ENCODE results near the gene EFNB1.

The EFNB1 gene

GRCh38 chrX:68844581-68844980 is 15.8 kb downstream of the EFNB1 start:
- no peak for DNase-seq

- DNase-seq = no peak
These were observed 17.7 kb downstream of the EFNB1 start for GRCh38 chrX:68846536-68846935.

- DNase-seq = no peak
These were observed 18.4 kb downstream of the EFNB1 start for GRCh38 chrX:68847172-68847571.

GRCh38 chrX:68848189-68848940 is 19.5 kb downstream of the EFNB1 start:
- DNase-seq = no peak

- DNase-seq = no peak
These were observed 22.3 kb downstream of the EFNB1 start for GRCh38 chrX:68851082-68851481.

GRCh38 chrX:68852046-68852445 is 23.2 kb downstream of the EFNB1 start:
- no peak for DNase-seq

GRCh38 chrX:68853665-68854251 is 24.9 kb downstream of the EFNB1 start:
- no peak for DNase-seq

GRCh38 chrX:68865300-68865699 is 36.5 kb downstream of the EFNB1 start:
- DNase-seq = no peak

GRCh38 chrX:68865926-68866325 is 37.1 kb downstream of the EFNB1 start:
- no peak for DNase-seq

GRCh38 chrX:68867458-68868112 is 38.8 kb downstream of the EFNB1 start:
- no peak for DNase-seq

GRCh38 chrX:68868316-68868715 is 39.5 kb downstream of the EFNB1 start:
- DNase-seq = no peak

GRCh38 chrX:68868902-68869800 is 40.3 kb downstream of the EFNB1 start:
- no peak for DNase-seq

- DNase-seq = no peak
These were observed 41.5 kb downstream of the EFNB1 start for GRCh38 chrX:68870357-68870756.

- no peak for DNase-seq
These were observed 43.4 kb downstream of the EFNB1 start for GRCh38 chrX:68872171-68872570.

GRCh38 chrX:68874076-68874475 is 45.3 kb downstream of the EFNB1 start:
- DNase-seq = no peak

GRCh38 chrX:68876731-68877130 is 47.9 kb downstream of the EFNB1 start:
- DNase-seq = no peak

- no peak for DNase-seq
These were observed 48.8 kb downstream of the EFNB1 start for GRCh38 chrX:68877606-68878005.

GRCh38 chrX:68878977-68879645 is 50.3 kb downstream of the EFNB1 start:
- no peak for DNase-seq

- DNase-seq = no peak
These were observed 52.2 kb downstream of the EFNB1 start for GRCh38 chrX:68880846-68881552.

- no peak for DNase-seq
These were observed 53.1 kb downstream of the EFNB1 start for GRCh38 chrX:68881911-68882310.

GRCh38 chrX:68883800-68884199 is 55.0 kb downstream of the EFNB1 start:
- no peak for DNase-seq

- no peak for DNase-seq
These were observed 60.4 kb downstream of the EFNB1 start for GRCh38 chrX:68889249-68889648.

Measured in stimulated activated CD4-positive, alpha-beta T cell treated with anti-CD3 and anti-CD28 coated beads, Interleukin-4, amount 100 ng/mL, for 4 hours (primary cell).